Measurements from ENCODE around the gene SNAP47. TPM values are rescaled to one million over a fixed set of nuclear protein-coding genes. Genes with fewer than 3 reads are reported as not detected.

The SNAP47 gene
- total RNA-seq, 2 donors from 2014 or later = 35.5 to 49.4 TPM

DNA sequence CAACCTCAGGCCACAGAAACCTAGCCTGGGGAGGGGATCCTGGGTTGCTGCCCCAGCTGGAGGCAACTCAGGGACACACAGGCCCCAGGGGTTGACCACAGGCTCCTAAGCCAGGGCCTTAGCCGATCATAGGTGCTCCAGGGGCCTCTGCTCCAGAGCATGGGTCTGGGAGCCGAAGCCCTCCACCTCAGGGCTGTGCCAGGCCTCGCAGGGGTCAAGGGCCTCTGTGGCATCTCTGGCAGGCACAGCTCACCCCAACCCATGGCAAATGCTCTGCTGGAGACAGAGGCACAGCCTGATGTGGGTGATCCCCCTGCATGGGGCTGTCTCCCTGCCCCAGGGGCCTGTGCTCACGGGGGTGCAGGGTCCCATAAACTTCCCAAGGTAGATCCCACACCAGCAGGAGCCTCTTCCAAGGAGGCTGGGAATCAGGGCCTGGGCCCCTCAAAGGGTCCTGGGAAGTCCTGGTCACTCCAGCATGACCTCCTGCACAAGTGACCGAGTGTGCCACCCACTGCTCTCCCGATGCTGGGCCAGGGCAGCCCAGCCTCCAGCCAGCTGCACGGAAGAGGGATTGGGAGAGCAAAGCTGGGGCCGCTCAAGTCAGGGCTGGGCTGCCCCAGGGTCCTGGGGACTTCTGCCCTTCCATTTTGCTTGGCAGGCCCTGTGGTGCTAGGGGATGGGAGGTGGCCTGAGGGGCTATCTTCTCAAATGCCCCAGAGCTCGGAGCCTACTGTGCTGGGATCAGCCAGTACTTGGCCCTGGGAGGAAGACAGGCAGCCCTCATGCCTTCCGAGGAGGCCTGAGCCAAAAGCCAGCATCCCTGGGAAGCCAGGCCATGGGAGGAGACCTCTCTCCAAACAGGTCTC lies 58.1 kb downstream of the SNAP47 start:
- DNase-seq (no peak), ATAC-seq (no peak)
- Histone ChIP-seq H3K36me3 (replicated peaks in 1 of 2; ENCODE audit: insufficient read depth in 1 of 2, low read depth in 2 of 2) (no peaks in the 10 kb centered on the region), H3K27ac (no peak overlapping the region), H3K4me1 (no peaks in the 10 kb centered on the region), H3K9me3 (no peaks in the 10 kb centered on the region), H3K4me3 (no peak overlapping the region), H3K27me3 (no peaks in the 10 kb centered on the region)
- 88 to 90% methylated on average over 2 to 10 of the region's 10 CpGs for WGBS, 2 donors
- intact Hi-C loops (cut with DNase I) = no loop called here
- TF ChIP-seq, protein P1, sequence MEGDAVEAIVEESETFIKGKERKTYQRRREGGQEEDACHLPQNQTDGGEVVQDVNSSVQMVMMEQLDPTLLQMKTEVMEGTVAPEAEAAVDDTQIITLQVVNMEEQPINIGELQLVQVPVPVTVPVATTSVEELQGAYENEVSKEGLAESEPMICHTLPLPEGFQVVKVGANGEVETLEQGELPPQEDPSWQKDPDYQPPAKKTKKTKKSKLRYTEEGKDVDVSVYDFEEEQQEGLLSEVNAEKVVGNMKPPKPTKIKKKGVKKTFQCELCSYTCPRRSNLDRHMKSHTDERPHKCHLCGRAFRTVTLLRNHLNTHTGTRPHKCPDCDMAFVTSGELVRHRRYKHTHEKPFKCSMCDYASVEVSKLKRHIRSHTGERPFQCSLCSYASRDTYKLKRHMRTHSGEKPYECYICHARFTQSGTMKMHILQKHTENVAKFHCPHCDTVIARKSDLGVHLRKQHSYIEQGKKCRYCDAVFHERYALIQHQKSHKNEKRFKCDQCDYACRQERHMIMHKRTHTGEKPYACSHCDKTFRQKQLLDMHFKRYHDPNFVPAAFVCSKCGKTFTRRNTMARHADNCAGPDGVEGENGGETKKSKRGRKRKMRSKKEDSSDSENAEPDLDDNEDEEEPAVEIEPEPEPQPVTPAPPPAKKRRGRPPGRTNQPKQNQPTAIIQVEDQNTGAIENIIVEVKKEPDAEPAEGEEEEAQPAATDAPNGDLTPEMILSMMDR (IDR thresholded peaks at IDR 0.05) = no peak
- no peak for TF ChIP-seq POLR2A (IDR thresholded peaks at IDR 0.05)

DNA sequence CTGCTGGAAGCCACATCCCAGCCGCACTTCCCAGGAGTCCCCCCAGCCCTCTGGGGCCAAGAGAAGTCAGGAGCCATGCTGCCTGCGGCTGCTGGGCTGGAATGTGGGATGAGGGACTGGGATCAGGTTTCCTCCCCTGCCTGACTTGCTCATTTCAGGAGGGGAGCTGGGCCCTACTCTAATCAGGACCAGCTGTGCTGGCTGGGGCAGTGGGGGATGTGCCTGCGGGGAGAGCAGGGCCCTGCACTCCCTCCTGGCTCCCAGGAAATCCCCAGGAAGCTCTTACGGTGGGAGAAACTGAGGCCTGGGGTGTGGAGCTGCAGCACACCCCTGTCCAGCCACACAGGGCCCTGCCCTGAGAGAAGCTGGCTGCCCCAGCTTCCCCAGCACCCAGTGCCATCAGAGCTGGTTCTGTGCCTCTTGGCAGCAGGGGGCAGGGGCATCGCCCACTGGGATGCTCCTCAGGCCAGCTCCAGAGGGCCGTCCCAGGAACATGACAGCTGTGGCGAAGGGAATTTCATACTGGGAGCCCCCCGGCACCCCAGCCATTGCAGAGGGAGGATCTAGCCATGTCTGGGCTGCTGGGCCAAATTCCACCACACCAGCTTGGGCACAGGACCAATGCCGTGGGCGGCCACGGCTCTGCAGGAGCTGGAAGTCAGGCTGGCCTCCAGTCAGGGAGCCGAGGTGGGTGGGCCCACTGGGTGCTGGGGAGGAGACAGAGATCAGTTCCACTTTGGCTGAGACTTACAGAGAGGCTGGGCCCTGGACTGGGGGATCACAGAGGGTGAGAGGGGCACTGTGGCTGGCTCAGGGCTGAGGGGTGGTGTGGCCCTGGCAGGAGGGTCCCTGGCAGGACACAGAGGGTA lies 58.9 kb downstream of the SNAP47 start:
- intact Hi-C loops (cut with DNase I) = no loop called here
- ATAC-seq = no peak
- TF ChIP-seq POLR2A (IDR thresholded peaks at IDR 0.05) = no peak
- TF ChIP-seq, protein P1 (IDR thresholded peaks at IDR 0.05) = no peak
- no peaks in the 10 kb centered on the region for H3K27me3 ChIP-seq
- no peaks in the 10 kb centered on the region for H3K4me1 ChIP-seq
- DNase-seq = peak in 2 of 4 donors; percentile 28 to 31
- H3K4me3 ChIP-seq = no peak overlapping the region
- H3K9me3 ChIP-seq = no peaks in the 10 kb centered on the region
- H3K36me3 ChIP-seq (replicated peaks in 1 of 2; ENCODE audit: insufficient read depth in 1 of 2, low read depth in 2 of 2) = no peaks in the 10 kb centered on the region
- 47 to 68% methylated on average over 4 to 12 of the region's 12 CpGs for WGBS, 2 donors
- no peak overlapping the region for H3K27ac ChIP-seq

DNA sequence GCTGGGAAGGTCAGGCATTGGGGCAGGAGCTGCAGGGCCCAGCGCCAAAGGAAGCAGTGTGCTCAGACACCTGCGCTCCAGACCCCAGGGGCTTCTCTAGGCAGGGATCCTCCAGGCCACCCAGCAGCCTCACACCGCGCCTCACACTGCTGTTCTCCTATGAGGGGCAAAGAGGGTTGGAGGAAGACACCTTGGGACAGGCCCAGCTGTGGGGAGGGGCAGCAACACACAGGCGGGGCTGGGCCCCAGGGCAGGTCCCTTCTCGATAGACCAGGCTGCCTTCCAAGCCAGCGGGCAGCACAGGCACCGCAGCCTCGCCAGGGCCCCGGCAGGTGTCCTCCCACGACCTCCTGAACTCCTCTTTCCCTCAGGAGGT lies 59.6 kb downstream of the SNAP47 start:
- Histone ChIP-seq H3K4me1 (no peaks in the 10 kb centered on the region), H3K4me3 (no peak overlapping the region), H3K27me3 (no peaks in the 10 kb centered on the region), H3K27ac (no peak overlapping the region), H3K36me3 (replicated peaks in 1 of 2; ENCODE audit: insufficient read depth in 1 of 2, low read depth in 2 of 2) (no peaks in the 10 kb centered on the region), H3K9me3 (no peaks in the 10 kb centered on the region)
- intact Hi-C loops (cut with DNase I) = no loop called here
- ATAC-seq (no peak), DNase-seq (no peak)
- WGBS, 2 donors = 36 to 69% methylated on average over 6 to 10 of the region's 11 CpGs
- TF ChIP-seq, protein P1 (IDR thresholded peaks at IDR 0.05) = no peak
- TF ChIP-seq POLR2A (IDR thresholded peaks at IDR 0.05) = no peak

DNA sequence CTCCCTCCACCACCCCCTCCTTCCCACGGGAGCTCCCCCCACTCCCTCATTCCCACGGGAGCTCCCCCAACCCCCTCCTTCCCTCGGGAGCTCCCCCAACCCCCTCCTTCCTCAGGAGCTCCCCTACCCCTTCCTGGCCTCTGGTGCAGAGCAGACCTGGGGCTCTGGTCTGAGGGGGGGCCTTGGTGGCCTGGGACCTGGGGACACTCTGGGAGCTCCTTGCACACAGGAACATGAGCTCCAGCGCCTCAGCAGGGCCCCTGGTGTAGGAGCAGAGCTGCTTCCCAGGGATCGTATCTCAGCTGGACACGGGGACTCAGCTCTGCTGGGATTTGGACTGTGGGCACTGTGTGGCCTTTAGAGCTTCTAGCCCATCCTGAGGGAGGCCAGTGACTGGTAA lies 60.5 kb downstream of the SNAP47 start:
- intact Hi-C loops (cut with DNase I) = no loop called here
- ATAC-seq (no peak), DNase-seq (no peak)
- no peaks in the 10 kb centered on the region for H3K27me3 ChIP-seq
- H3K4me3 ChIP-seq = no peak overlapping the region
- TF ChIP-seq, protein P1 (IDR thresholded peaks at IDR 0.05) = no peak
- TF ChIP-seq POLR2A (IDR thresholded peaks at IDR 0.05) = no peak
- H3K9me3 ChIP-seq = no peaks in the 10 kb centered on the region
- no peaks in the 10 kb centered on the region for H3K36me3 ChIP-seq (replicated peaks in 1 of 2; ENCODE audit: insufficient read depth in 1 of 2, low read depth in 2 of 2)
- 14 to 53% methylated on average over 3 to 5 of the region's 6 CpGs for WGBS, 2 donors
- no peak overlapping the region for H3K27ac ChIP-seq
- no peaks in the 10 kb centered on the region for H3K4me1 ChIP-seq

Measured in body of pancreas (tissue), 4 donors.